Measurements from ENCODE around the gene RNASE8.
"Not testable (repeated sequence)": the region's sequence is repeated elsewhere in the genome, so short reads cannot be mapped to it uniquely, and the experiment has no call there.

Gene RNASE8

GRCh38 chr14:21029917-21030316, 27.7 kb upstream of the RNASE8 start, which contains the start of gene TPPP2:
Gene TPPP2 (plus strand): TSS chr14:21030217. CDS start chr14:21030582, 365 bp downstream.
- DNase-seq (ENCODE audit: low read depth, low spot score), result no peak

- DNase-seq (ENCODE audit: low read depth, low spot score), result no peak
These were observed 27.1 kb upstream of the RNASE8 start for GRCh38 chr14:21030531-21030930.

GRCh38 chr14:21032326-21033132, 25.1 kb upstream of the RNASE8 start:
- DNase-seq (ENCODE audit: low read depth, low spot score), result no peak

- no peak for DNase-seq (ENCODE audit: low read depth, low spot score)
These were observed 24.4 kb upstream of the RNASE8 start for GRCh38 chr14:21033133-21033698.

GRCh38 chr14:21034707-21035106, 22.9 kb upstream of the RNASE8 start, which contains the start of gene RNASE13:
Gene RNASE13 (minus strand): TSS chr14:21034807. CDS start chr14:21034288, 519 bp downstream.
- DNase-seq (ENCODE audit: low read depth, low spot score), result no peak

- DNase-seq (ENCODE audit: low read depth, low spot score), result no peak
These were observed 20.9 kb upstream of the RNASE8 start for GRCh38 chr14:21036751-21037150.

GRCh38 chr14:21037156-21037555, 20.5 kb upstream of the RNASE8 start:
- no peak for DNase-seq (ENCODE audit: low read depth, low spot score)

- DNase-seq (ENCODE audit: low read depth, low spot score), result peak; percentile 79
These were observed 18.9 kb upstream of the RNASE8 start for GRCh38 chr14:21038441-21039422.

GRCh38 chr14:21039585-21040369, 17.8 kb upstream of the RNASE8 start:
- peak; percentile 77 for DNase-seq (ENCODE audit: low read depth, low spot score)

GRCh38 chr14:21040370-21040925, 17.2 kb upstream of the RNASE8 start:
- DNase-seq (ENCODE audit: low read depth, low spot score), result no peak

- DNase-seq (ENCODE audit: low read depth, low spot score), result not testable (repeated sequence)
These were observed 16.7 kb upstream of the RNASE8 start for GRCh38 chr14:21040941-21041340.

- no peak for DNase-seq (ENCODE audit: low read depth, low spot score)
These were observed 15.8 kb upstream of the RNASE8 start, which contains the start of gene RNASE7 for GRCh38 chr14:21041676-21042433. Gene RNASE7 (plus strand): TSS chr14:21042362. CDS start chr14:21042993, 631 bp downstream.

- no peak for DNase-seq (ENCODE audit: low read depth, low spot score)
These were observed 14.7 kb upstream of the RNASE8 start for GRCh38 chr14:21042918-21043317.

GRCh38 chr14:21043387-21043973, 14.1 kb upstream of the RNASE8 start:
- no peak for DNase-seq (ENCODE audit: low read depth, low spot score)

GRCh38 chr14:21043974-21044618, 13.5 kb upstream of the RNASE8 start:
- DNase-seq (ENCODE audit: low read depth, low spot score), result peak; percentile 82

- no peak for DNase-seq (ENCODE audit: low read depth, low spot score)
These were observed 10.2 kb upstream of the RNASE8 start for GRCh38 chr14:21047378-21047781.

- DNase-seq (ENCODE audit: low read depth, low spot score), result no peak
These were observed 9.0 kb upstream of the RNASE8 start for GRCh38 chr14:21048638-21049037.

GRCh38 chr14:21049271-21049673, 8.3 kb upstream of the RNASE8 start:
- no peak for DNase-seq (ENCODE audit: low read depth, low spot score)

- DNase-seq (ENCODE audit: low read depth, low spot score), result no peak
These were observed 7.0 kb upstream of the RNASE8 start for GRCh38 chr14:21050597-21050996.

All from ELF-1 (cell line).